Neural progenitor cell (in vitro differentiated cells): ENCODE measurements around the gene ZDHHC7. TPM values are rescaled to one million over a fixed set of nuclear protein-coding genes. Genes with fewer than 3 reads are reported as not detected.

Experiments used
- DNase-seq: peaks from one replicate; pipeline ENCODE4 v3.0.0-alpha.2; 2016; ENCODE audit warnings: low spot score
- H2AFZ ChIP-seq: fragments of 200-600 bp; sonication (generic); replicated peaks from 2 replicates; pipeline ENCODE4 v1.6.1; 2016; ENCODE audit warnings: antibody characterized with exemption
- H3F3A ChIP-seq: fragments of 200-600 bp; sonication (generic); 2 replicates; pipeline ENCODE4 v1.6.1; 2016; ENCODE audit warnings: antibody characterized with exemption, low read depth
- H3K27ac ChIP-seq: fragments of 200-600 bp; sonication (generic); 2 replicates; pipeline ENCODE4 v1.5.1; 2016; ENCODE audit warnings: mild to moderate bottlenecking
- H3K27me3 ChIP-seq: fragments of 200-600 bp; sonication (generic); 2 replicates; pipeline ENCODE4 v1.6.1; 2016; ENCODE audit warnings: mild to moderate bottlenecking, moderate library complexity
- H3K36me3 ChIP-seq: fragments of 200-600 bp; sonication (generic); 2 replicates; pipeline ENCODE4 v1.5.1; 2016
- H3K4me1 ChIP-seq: fragments of 200-600 bp; sonication (generic); 2 replicates; pipeline ENCODE4 v1.6.1; 2016; ENCODE audit warnings: mixed run types
- H3K4me2 ChIP-seq: fragments of 200-600 bp; sonication (generic); 2 replicates; pipeline ENCODE4 v1.6.1; 2016
- H3K4me3 ChIP-seq: fragments of 200-600 bp; sonication (generic); 2 replicates; pipeline ENCODE4 v1.5.1; 2016
- H3K79me2 ChIP-seq: fragments of 200-600 bp; sonication (generic); 2 replicates; pipeline ENCODE4 v1.6.1; 2016; ENCODE audit warnings: low read depth
- H3K9ac ChIP-seq: fragments of 200-600 bp; sonication (generic); 2 replicates; pipeline ENCODE4 v1.6.1; 2016
- H3K9me3 ChIP-seq: fragments of 200-600 bp; sonication (generic); 2 replicates; pipeline ENCODE4 v1.5.1; 2016; ENCODE audit warnings: low read depth
- H4K20me1 ChIP-seq: fragments of 200-600 bp; sonication (generic); 2 replicates; pipeline ENCODE4 v1.6.1; 2016; ENCODE audit warnings: low read depth
- H3K27ac Mint-ChIP-seq: 3 replicates; pipeline ENCODE4 v1.8.0; 2021; ENCODE audit warnings: mixed read lengths
- H3K27me3 Mint-ChIP-seq: 2 replicates; pipeline ENCODE4 v1.8.0; 2022; ENCODE audit warnings: low read depth, mild to moderate bottlenecking, inconsistent platforms, moderate library complexity, mixed read lengths; ENCODE audit not compliant: insufficient read depth
- H3K36me3 Mint-ChIP-seq: 3 replicates; pipeline ENCODE4 v1.8.0; 2021; ENCODE audit warnings: mixed read lengths
- H3K4me1 Mint-ChIP-seq: 3 replicates; pipeline ENCODE4 v1.8.0; 2021; ENCODE audit warnings: mixed read lengths
- H3K4me3 Mint-ChIP-seq: 3 replicates; pipeline ENCODE4 v1.8.0; 2021; ENCODE audit warnings: mild to moderate bottlenecking, moderate library complexity, mixed read lengths
- H3K9me3 Mint-ChIP-seq: 3 replicates; pipeline ENCODE4 v1.8.0; 2020; ENCODE audit warnings: mixed read lengths
- CTCF ChIP-seq: fragments of 200-600 bp; sonication (generic); IDR thresholded peaks from 2 replicates; pipeline ENCODE4 v1.5.1; 2017; ENCODE audit warnings: antibody characterized with exemption, mild to moderate bottlenecking
- EZH2 ChIP-seq: fragments of 200-600 bp; sonication (generic); IDR thresholded peaks from 2 replicates; pipeline ENCODE4 v1.6.1; 2017; ENCODE audit warnings: antibody characterized with exemption, mild to moderate bottlenecking, moderate library complexity
- EZH2phosphoT487 ChIP-seq: fragments of 200-600 bp; sonication (generic); IDR thresholded peaks from 2 replicates; pipeline ENCODE4 v1.6.1; 2017; ENCODE audit warnings: antibody characterized with exemption
- total RNA-seq: library from RNA; depleted of rRNA; stranded (reverse); fragments of >200 nt; gene quantifications from 2 replicates; pipeline ENCODE4 v1.2.3, GENCODE V29; 2015; ENCODE audit warnings: low replicate concordance

The ZDHHC7 gene
- total RNA-seq, 1 donor from 2014 or later: 57.0 TPM

- TF ChIP-seq EZH2phosphoT487: no peak
- TF ChIP-seq CTCF: no peak
- TF ChIP-seq EZH2: no peak
- Mint-ChIP-seq H3K27ac (no peak overlapping the region), H3K4me1 (no peaks in the 10 kb centered on the region), H3K9me3 (no peaks in the 10 kb centered on the region), H3K36me3 (no peaks in the 10 kb centered on the region), H3K4me3 (no peak overlapping the region), H3K27me3 (peaks cover 4% of the 10 kb centered on the region)
- H3K4me2 ChIP-seq: no peak overlapping the region
- H3K4me1 ChIP-seq: no peaks in the 10 kb centered on the region
- H3K27me3 ChIP-seq: peaks cover 24% of the 10 kb centered on the region
- H4K20me1 ChIP-seq: no peaks in the 10 kb centered on the region
- no peak overlapping the region for H3K27ac ChIP-seq
- no peak overlapping the region for H3K4me3 ChIP-seq
- H3K9ac ChIP-seq: no peak overlapping the region
- H2AFZ ChIP-seq: no peak overlapping the region
- H3K36me3 ChIP-seq: no peaks in the 10 kb centered on the region
- H3F3A ChIP-seq: no peaks in the 10 kb centered on the region
- H3K9me3 ChIP-seq: no peaks in the 10 kb centered on the region
- no peaks in the 10 kb centered on the region for H3K79me2 ChIP-seq
- no peak for DNase-seq
Measured at GRCh38 chr16:85019659-85020245, 8.4 kb upstream of the ZDHHC7 start.

GRCh38 chr16:85018529-85019236 lies 7.3 kb upstream of the ZDHHC7 start:
- no peaks in the 10 kb centered on the region for H3K79me2 ChIP-seq
- DNase-seq: no peak
- H3K9me3 Mint-ChIP-seq: no peaks in the 10 kb centered on the region
- H3K27me3 ChIP-seq: peaks cover 24% of the 10 kb centered on the region
- H3K4me1 Mint-ChIP-seq: no peaks in the 10 kb centered on the region
- H3K4me3 Mint-ChIP-seq: no peak overlapping the region
- H4K20me1 ChIP-seq: no peaks in the 10 kb centered on the region
- no peak for TF ChIP-seq EZH2phosphoT487
- no peak for TF ChIP-seq EZH2
- TF ChIP-seq CTCF: no peak
- no peaks in the 10 kb centered on the region for H3K36me3 ChIP-seq
- H3K27ac Mint-ChIP-seq: no peak overlapping the region
- H3K4me1 ChIP-seq: no peaks in the 10 kb centered on the region
- H3K9me3 ChIP-seq: no peaks in the 10 kb centered on the region
- H3K27ac ChIP-seq: no peak overlapping the region
- H3K4me2 ChIP-seq: no peak overlapping the region
- H3K9ac ChIP-seq: no peak overlapping the region
- peaks cover 4% of the 10 kb centered on the region for H3K27me3 Mint-ChIP-seq
- H3F3A ChIP-seq: no peaks in the 10 kb centered on the region
- no peaks in the 10 kb centered on the region for H3K36me3 Mint-ChIP-seq
- no peak overlapping the region for H3K4me3 ChIP-seq
- H2AFZ ChIP-seq: no peak overlapping the region

- H3F3A ChIP-seq: no peaks in the 10 kb centered on the region
- Mint-ChIP-seq H3K4me3 (no peak overlapping the region), H3K4me1 (no peaks in the 10 kb centered on the region), H3K27me3 (peaks cover 4% of the 10 kb centered on the region), H3K36me3 (no peaks in the 10 kb centered on the region), H3K27ac (no peak overlapping the region), H3K9me3 (no peaks in the 10 kb centered on the region)
- H3K4me3 ChIP-seq: no peak overlapping the region
- no peaks in the 10 kb centered on the region for H3K79me2 ChIP-seq
- no peaks in the 10 kb centered on the region for H3K9me3 ChIP-seq
- no peaks in the 10 kb centered on the region for H4K20me1 ChIP-seq
- H3K27me3 ChIP-seq: peaks cover 24% of the 10 kb centered on the region
- DNase-seq: no peak
- H3K9ac ChIP-seq: no peak overlapping the region
- no peak for TF ChIP-seq CTCF
- TF ChIP-seq EZH2: no peak
- no peak for TF ChIP-seq EZH2phosphoT487
- H3K4me2 ChIP-seq: no peak overlapping the region
- H2AFZ ChIP-seq: no peak overlapping the region
- no peak overlapping the region for H3K27ac ChIP-seq
- no peaks in the 10 kb centered on the region for H3K4me1 ChIP-seq
- H3K36me3 ChIP-seq: no peaks in the 10 kb centered on the region
Measured at GRCh38 chr16:85017633-85018032, 6.3 kb upstream of the ZDHHC7 start.
